ENCODE data around the gene TESMIN.

GRCh38 chr11:68763181-68763721, 11.9 kb upstream of the TESMIN start:
- TF ChIP-seq, protein P1, sequence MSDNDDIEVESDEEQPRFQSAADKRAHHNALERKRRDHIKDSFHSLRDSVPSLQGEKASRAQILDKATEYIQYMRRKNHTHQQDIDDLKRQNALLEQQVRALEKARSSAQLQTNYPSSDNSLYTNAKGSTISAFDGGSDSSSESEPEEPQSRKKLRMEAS (IDR thresholded peaks at IDR 0.05; ENCODE audit: low read depth, low read length): no peak
- no peak for TF ChIP-seq POLR2A (IDR thresholded peaks at IDR 0.05; ENCODE audit: extremely low read depth, insufficient read length)
- TF ChIP-seq, protein P2, sequence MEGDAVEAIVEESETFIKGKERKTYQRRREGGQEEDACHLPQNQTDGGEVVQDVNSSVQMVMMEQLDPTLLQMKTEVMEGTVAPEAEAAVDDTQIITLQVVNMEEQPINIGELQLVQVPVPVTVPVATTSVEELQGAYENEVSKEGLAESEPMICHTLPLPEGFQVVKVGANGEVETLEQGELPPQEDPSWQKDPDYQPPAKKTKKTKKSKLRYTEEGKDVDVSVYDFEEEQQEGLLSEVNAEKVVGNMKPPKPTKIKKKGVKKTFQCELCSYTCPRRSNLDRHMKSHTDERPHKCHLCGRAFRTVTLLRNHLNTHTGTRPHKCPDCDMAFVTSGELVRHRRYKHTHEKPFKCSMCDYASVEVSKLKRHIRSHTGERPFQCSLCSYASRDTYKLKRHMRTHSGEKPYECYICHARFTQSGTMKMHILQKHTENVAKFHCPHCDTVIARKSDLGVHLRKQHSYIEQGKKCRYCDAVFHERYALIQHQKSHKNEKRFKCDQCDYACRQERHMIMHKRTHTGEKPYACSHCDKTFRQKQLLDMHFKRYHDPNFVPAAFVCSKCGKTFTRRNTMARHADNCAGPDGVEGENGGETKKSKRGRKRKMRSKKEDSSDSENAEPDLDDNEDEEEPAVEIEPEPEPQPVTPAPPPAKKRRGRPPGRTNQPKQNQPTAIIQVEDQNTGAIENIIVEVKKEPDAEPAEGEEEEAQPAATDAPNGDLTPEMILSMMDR (IDR thresholded peaks at IDR 0.05; ENCODE audit: low read depth, low read length): no peak
- TF ChIP-seq MYC (IDR thresholded peaks at IDR 0.05; ENCODE audit: low read depth, low read length): no peak
